Measurements from ENCODE around the gene RNASE7. TPM values are rescaled to one million over a fixed set of nuclear protein-coding genes. Genes with fewer than 3 reads are reported as not detected.
A peak's percentile ranks its signal among the peaks of the same experiment; 100 is the strongest.

The RNASE7 gene
- total RNA-seq, 2 experiments from 2014 or later, result not detected

GRCh38 chr14:21024585-21025370 is 17.4 kb upstream of the RNASE7 start, which contains the start of gene NDRG2:
TSS of gene NDRG2 (minus strand) at chr14:21025061. CDS start at chr14:21023315, 1,746 bp downstream.
- H3K27me3 ChIP-seq (ENCODE audit: control insufficient read depth in 1 of 2, insufficient read depth in 2 of 2, low read length in 2 of 2), result no peaks in the 10 kb centered on the region
- DNase-seq (peak; percentile 66 to 89 (median 78)), ATAC-seq (ENCODE audit: poor library complexity) (peak; percentile 88)
- H3K4me1 Mint-ChIP-seq (ENCODE audit: low read depth), result peaks cover 21% of the 10 kb centered on the region
- H3K4me3 Mint-ChIP-seq, result peak within 1 kb of the TSS; percentile 93
- no peaks in the 10 kb centered on the region for H3K9me3 ChIP-seq (ENCODE audit: control insufficient read depth in 1 of 2, insufficient read depth in 1 of 2, low read length in 2 of 2)
- no peak within 1 kb of the TSS for H3K27ac ChIP-seq (ENCODE audit: low read depth in 1 of 2, low read length in 2 of 2)
- no peaks in the 10 kb centered on the region for H3K9me3 Mint-ChIP-seq
- H3K4me3 ChIP-seq (ENCODE audit: low read length), result peak within 1 kb of the TSS; percentile 94
- H3K36me3 Mint-ChIP-seq (ENCODE audit: low read depth), result peaks cover 18% of the 10 kb centered on the region
- peaks cover 8% of the 10 kb centered on the region for H3K36me3 ChIP-seq (ENCODE audit: insufficient read depth, low read length)
- TF ChIP-seq CTCF (IDR thresholded peaks at IDR 0.05), result no peak
- POLR2A ChIA-PET, result interaction anchor here (1.1 to 2.4 kb wide), 2 partner anchors 9 to 341 kb away, joined by 3 to 19 read pairs; partner anchors contain the start of gene RNASE4
- H3K27me3 Mint-ChIP-seq, result no peaks in the 10 kb centered on the region
- intact Hi-C loops (cut with DNase I, micrococcal nuclease), result no loop called here
- peaks cover 28% of the 10 kb centered on the region for H3K4me1 ChIP-seq (ENCODE audit: insufficient read depth, low read length)
- peak within 1 kb of the TSS; percentile 74 for H3K27ac Mint-ChIP-seq
- CTCF ChIA-PET, result interaction anchor here (1.1 to 2.6 kb wide), 4 partner anchors 10 to 79 kb away, joined by 4 to 14 read pairs (median 8); no protein-coding TSS in a partner anchor

- Histone ChIP-seq H3K27me3 (ENCODE audit: control insufficient read depth in 1 of 2, insufficient read depth in 2 of 2, low read length in 2 of 2) (no peaks in the 10 kb centered on the region), H3K4me1 (ENCODE audit: insufficient read depth, low read length) (peaks cover 28% of the 10 kb centered on the region), H3K36me3 (ENCODE audit: insufficient read depth, low read length) (peaks cover 3% of the 10 kb centered on the region), H3K27ac (ENCODE audit: low read depth in 1 of 2, low read length in 2 of 2) (no peak overlapping the region), H3K9me3 (ENCODE audit: control insufficient read depth in 1 of 2, insufficient read depth in 1 of 2, low read length in 2 of 2) (no peaks in the 10 kb centered on the region), H3K4me3 (ENCODE audit: low read length) (peak overlapping the region; percentile 94)
- peak overlapping the region; percentile 93 for H3K4me3 Mint-ChIP-seq
- intact Hi-C loops (cut with DNase I, micrococcal nuclease), result no loop called here
- DNase-seq (peak in 3 of 14 experiments; percentile 11 to 40 (median 23)), ATAC-seq (ENCODE audit: poor library complexity) (no peak)
- TF ChIP-seq CTCF (IDR thresholded peaks at IDR 0.05), result no peak
- H3K4me1 Mint-ChIP-seq (ENCODE audit: low read depth), result peaks cover 21% of the 10 kb centered on the region
- ChIA-PET CTCF (interaction anchor here (1.1 to 2.6 kb wide), 8 partner anchors 10 to 78 kb away, joined by 3 to 14 read pairs (median 6); no protein-coding TSS in a partner anchor), POLR2A (interaction anchor here (1.1 to 2.4 kb wide), 3 partner anchors 10 to 342 kb away, joined by 3 to 19 read pairs (median 3); partner anchors contain the start of gene RNASE4)
- H3K9me3 Mint-ChIP-seq, result no peaks in the 10 kb centered on the region
- H3K27ac Mint-ChIP-seq, result peak overlapping the region; percentile 74
- no peaks in the 10 kb centered on the region for H3K27me3 Mint-ChIP-seq
- H3K36me3 Mint-ChIP-seq (ENCODE audit: low read depth), result peaks cover 15% of the 10 kb centered on the region
Observed at GRCh38 chr14:21025371-21026273, 16.5 kb upstream of the RNASE7 start.
